ENCODE results near the gene FLOT2.

The FLOT2 gene

GRCh38 chr17:28871056-28871579 lies 26.4 kb downstream of the FLOT2 start:
- no peak for TF ChIP-seq CTCF (conservative IDR thresholded peaks at IDR 0.05; ENCODE audit: low read depth, low read length)
- no peak for DNase-seq (ENCODE audit: low read depth)
- no peak overlapping the region for H3K4me3 ChIP-seq (ENCODE audit: low read depth, low read length)

GRCh38 chr17:28867276-28867675 lies 30.3 kb downstream of the FLOT2 start:
- H3K4me3 ChIP-seq (ENCODE audit: low read depth, low read length) = no peak overlapping the region
- DNase-seq (ENCODE audit: low read depth) = no peak
- TF ChIP-seq CTCF (conservative IDR thresholded peaks at IDR 0.05; ENCODE audit: low read depth, low read length) = no peak

GRCh38 chr17:28865946-28866752 lies 31.4 kb downstream of the FLOT2 start:
- peak; percentile 28 for DNase-seq (ENCODE audit: low read depth)
- H3K4me3 ChIP-seq (ENCODE audit: low read depth, low read length) = no peak overlapping the region
- TF ChIP-seq CTCF (conservative IDR thresholded peaks at IDR 0.05; ENCODE audit: low read depth, low read length) = no peak

- no peak for TF ChIP-seq CTCF (conservative IDR thresholded peaks at IDR 0.05; ENCODE audit: low read depth, low read length)
- H3K4me3 ChIP-seq (ENCODE audit: low read depth, low read length) = no peak overlapping the region
- DNase-seq (ENCODE audit: low read depth) = no peak
These were observed 32.3 kb downstream of the FLOT2 start for GRCh38 chr17:28864991-28865849.

- no peak for TF ChIP-seq CTCF (conservative IDR thresholded peaks at IDR 0.05; ENCODE audit: low read depth, low read length)
- no peak for DNase-seq (ENCODE audit: low read depth)
- H3K4me3 ChIP-seq (ENCODE audit: low read depth, low read length) = no peak overlapping the region
These were observed 33.6 kb downstream of the FLOT2 start for GRCh38 chr17:28863953-28864352.

GRCh38 chr17:28862561-28862960 lies 35.0 kb downstream of the FLOT2 start:
- no peak overlapping the region for H3K4me3 ChIP-seq (ENCODE audit: low read depth, low read length)
- no peak for TF ChIP-seq CTCF (conservative IDR thresholded peaks at IDR 0.05; ENCODE audit: low read depth, low read length)
- no peak for DNase-seq (ENCODE audit: low read depth)

All from choroid plexus epithelial cell (primary cell).